Thoracic aorta (tissue), 2 donors: ENCODE results near the gene TNFSF10. TPM values are rescaled to one million over a fixed set of nuclear protein-coding genes. Genes with fewer than 3 reads are reported as not detected.
A peak's percentile ranks its signal among the peaks of the same experiment; 100 is the strongest.

Source experiments
- ATAC-seq: fragments of 150-250 bp; one replicate; pipeline ENCODE4 v1.8.0; 2017; ENCODE audit warnings: low read depth; ENCODE audit not compliant: insufficient number of reproducible peaks, low FRiP score
- DNase-seq: peaks from one replicate; pipeline ENCODE4 v3.0.0-alpha.2; 2020; ENCODE audit warnings: low spot score
- H3K27ac ChIP-seq, 2 donors: fragments of 200-600 bp; sonication (generic); 1 replicate in 1 of 2; 2 replicates in 1 of 2; pipeline ENCODE4 v1.5.1; 2016; ENCODE audit warnings: mild to moderate bottlenecking in 2 of 2, moderate library complexity in 2 of 2
- H3K27me3 ChIP-seq: fragments of 200-600 bp; sonication (generic); replicated peaks from 2 replicates; pipeline ENCODE4 v1.6.0; 2016; ENCODE audit warnings: mild to moderate bottlenecking; ENCODE audit not compliant: insufficient read depth
- H3K36me3 ChIP-seq: fragments of 200-600 bp; sonication (generic); one replicate; pipeline ENCODE4 v1.5.1; 2016
- H3K4me1 ChIP-seq, 2 donors: fragments of 200-600 bp; sonication (generic); 1 replicate in 1 of 2; 2 replicates in 1 of 2; pipeline versions ENCODE4 v1.5.1 to v1.6.0; 2016; ENCODE audit warnings: low read depth in 2 of 2, mild to moderate bottlenecking in 1 of 2; ENCODE audit not compliant: control insufficient read depth in 1 of 2
- H3K4me3 ChIP-seq: fragments of 200-600 bp; sonication (generic); 2 replicates; pipeline ENCODE4 v1.5.1; 2016; ENCODE audit warnings: mild to moderate bottlenecking
- H3K9me3 ChIP-seq: fragments of 200-600 bp; sonication (generic); 2 replicates; pipeline ENCODE4 v1.5.1; 2016
- total RNA-seq, 2 donors: library from RNA; depleted of rRNA; stranded (reverse); fragments of >200 nt; gene quantifications; one replicate each; pipeline versions ENCODE4 v1.1.0 to v1.2.3, GENCODE V29; 2016
- TF ChIP-seq, protein P1 (sequence below): fragments of 200-600 bp; sonication (generic); IDR thresholded peaks from one replicate; pipeline ENCODE4 v1.5.1; 2019; ENCODE audit warnings: antibody characterized with exemption

Gene TNFSF10
- total RNA-seq, 2 donors from 2014 or later = 13.8 to 16.0 TPM

DNA sequence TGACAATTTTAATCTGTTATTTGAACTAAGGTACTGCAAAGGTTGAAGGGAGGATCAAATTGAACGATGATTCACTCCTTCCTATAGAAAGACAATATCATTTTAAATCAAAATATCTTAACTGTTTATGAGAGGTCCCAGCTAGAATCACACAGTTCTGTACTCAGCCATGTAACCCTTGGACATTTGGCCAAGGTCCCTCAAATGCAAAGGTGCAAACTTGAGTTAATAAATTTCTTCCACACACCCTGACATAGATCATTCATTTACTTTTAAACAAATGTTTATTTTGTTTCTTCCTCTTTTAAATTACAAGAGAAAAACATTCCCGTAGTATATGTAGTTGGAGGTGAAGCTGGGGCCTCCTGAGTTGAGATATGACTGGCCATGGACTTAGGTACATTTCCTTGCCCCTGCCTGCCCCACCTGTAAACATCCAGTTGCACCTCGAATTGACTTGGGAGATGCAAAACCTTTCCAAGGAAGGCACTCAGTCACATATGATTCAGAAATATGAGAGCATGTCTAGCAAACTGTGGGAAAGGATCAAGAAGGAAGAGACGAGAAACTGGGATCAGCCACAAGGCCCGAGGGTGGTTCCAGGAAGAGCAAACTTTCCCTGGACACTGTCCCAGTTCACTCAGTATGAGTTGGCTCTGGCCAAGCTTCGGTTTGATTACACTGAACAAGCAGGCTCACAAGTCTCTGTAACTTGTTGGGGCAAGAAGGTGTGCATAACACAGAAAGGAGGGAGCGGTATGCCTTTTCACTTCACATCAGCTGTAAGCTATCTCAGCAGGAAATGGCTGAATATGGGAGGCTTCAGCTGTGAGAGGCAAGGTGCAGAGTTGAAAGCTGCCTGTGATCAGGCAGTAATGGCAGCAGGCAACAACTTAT, 6.7 kb downstream of the TNFSF10 start:
- H3K9me3 ChIP-seq = no peaks in the 10 kb centered on the region
- no peaks in the 10 kb centered on the region for H3K36me3 ChIP-seq
- ATAC-seq = peak; percentile 71
- H3K27me3 ChIP-seq = no peaks in the 10 kb centered on the region
- H3K4me3 ChIP-seq = no peak overlapping the region
- DNase-seq = no peak
- TF ChIP-seq, protein P1, sequence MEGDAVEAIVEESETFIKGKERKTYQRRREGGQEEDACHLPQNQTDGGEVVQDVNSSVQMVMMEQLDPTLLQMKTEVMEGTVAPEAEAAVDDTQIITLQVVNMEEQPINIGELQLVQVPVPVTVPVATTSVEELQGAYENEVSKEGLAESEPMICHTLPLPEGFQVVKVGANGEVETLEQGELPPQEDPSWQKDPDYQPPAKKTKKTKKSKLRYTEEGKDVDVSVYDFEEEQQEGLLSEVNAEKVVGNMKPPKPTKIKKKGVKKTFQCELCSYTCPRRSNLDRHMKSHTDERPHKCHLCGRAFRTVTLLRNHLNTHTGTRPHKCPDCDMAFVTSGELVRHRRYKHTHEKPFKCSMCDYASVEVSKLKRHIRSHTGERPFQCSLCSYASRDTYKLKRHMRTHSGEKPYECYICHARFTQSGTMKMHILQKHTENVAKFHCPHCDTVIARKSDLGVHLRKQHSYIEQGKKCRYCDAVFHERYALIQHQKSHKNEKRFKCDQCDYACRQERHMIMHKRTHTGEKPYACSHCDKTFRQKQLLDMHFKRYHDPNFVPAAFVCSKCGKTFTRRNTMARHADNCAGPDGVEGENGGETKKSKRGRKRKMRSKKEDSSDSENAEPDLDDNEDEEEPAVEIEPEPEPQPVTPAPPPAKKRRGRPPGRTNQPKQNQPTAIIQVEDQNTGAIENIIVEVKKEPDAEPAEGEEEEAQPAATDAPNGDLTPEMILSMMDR = no peak
- H3K27ac ChIP-seq = peak overlapping the region in 1 of 2 donors; percentile 30
- peaks cover 0 to 15% of the 10 kb centered on the region in 2 donors for H3K4me1 ChIP-seq

DNA sequence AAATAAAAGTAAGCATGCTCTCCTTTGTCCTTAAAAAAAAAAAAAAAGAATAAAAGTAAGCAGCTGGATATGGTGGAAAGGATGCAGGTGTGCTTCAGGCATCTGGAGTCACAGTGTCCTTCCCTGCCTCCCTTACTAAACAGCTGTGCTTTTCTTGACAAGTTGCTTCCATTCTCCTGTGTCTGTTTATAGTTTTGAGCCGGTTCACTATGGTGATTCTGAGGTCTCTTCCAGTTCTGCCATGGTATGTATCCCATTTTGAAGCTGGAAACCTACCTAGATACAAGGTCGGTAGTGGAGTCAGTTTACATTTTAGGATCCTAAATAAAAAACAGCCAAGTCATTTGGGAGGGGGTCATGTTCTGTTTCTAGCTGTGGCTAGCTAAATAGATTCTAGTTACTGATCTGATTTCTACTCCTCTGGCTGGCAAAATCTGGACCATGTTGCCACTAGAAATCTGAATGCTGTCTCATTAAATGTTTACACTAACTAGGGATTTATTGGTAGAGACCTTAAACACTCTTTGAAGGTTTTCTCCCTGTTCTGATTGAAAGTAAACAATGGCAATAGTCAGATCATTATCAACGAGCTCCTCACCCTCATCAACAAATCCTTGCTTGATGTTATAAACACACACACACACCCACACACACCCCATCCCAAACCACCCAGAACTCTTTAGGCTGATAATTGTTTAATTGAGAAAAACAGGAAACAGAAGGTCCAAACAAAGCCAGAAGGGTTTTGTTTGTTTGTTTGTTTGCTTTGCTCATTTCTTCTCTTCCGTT, 7.9 kb downstream of the TNFSF10 start:
- H3K27me3 ChIP-seq = no peaks in the 10 kb centered on the region
- no peaks in the 10 kb centered on the region for H3K36me3 ChIP-seq
- ATAC-seq (no peak), DNase-seq (no peak)
- TF ChIP-seq, protein P1 = no peak
- H3K9me3 ChIP-seq = no peaks in the 10 kb centered on the region
- H3K27ac ChIP-seq = no peak overlapping the region
- H3K4me1 ChIP-seq = peaks cover 0 to 15% of the 10 kb centered on the region in 2 donors
- no peak overlapping the region for H3K4me3 ChIP-seq

DNA sequence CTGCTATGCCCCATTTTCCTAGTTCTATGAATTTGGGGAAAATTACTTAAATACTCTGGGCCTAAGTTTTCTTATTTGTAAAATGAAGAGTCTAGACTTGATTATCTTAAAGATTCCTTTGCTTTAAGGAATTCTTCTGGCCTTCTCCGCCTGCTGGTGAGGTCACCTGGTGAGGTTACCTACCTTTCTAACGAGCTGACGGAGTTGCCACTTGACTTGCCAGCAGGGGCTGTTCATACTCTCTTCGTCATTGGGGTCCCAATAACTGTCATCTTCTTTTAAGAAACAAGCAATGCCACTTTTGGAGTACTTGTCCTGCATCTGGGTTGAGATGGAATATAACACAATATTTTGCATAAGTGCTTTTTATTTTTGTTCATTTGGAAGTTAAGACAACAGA, 8.6 kb downstream of the TNFSF10 start:
- TF ChIP-seq, protein P1 = no peak
- ATAC-seq (no peak), DNase-seq (no peak)
- no peak overlapping the region for H3K4me3 ChIP-seq
- no peaks in the 10 kb centered on the region for H3K27me3 ChIP-seq
- H3K36me3 ChIP-seq = no peaks in the 10 kb centered on the region
- no peak overlapping the region for H3K27ac ChIP-seq
- H3K4me1 ChIP-seq = peaks cover 0 to 15% of the 10 kb centered on the region in 2 donors
- no peaks in the 10 kb centered on the region for H3K9me3 ChIP-seq

DNA sequence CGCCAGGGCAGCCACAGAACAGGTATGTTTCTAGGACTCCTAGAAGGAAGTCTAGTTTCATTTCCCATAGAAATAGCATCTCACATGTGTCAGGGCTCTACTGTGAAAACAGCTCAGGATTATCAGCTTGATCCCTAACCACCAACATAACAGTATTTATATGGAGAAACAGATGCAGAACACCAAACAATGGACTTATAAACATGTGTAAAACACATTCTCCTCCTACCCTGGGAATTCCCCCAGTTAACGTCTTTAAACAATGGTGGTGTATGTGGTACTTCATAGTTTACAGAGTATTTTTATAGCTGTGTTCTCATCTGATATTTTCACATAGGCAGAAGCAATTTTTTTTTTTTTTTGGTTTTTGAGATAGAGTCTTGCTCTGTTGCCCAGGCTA, 9.7 kb downstream of the TNFSF10 start:
- Histone ChIP-seq H3K4me3 (no peak overlapping the region), H3K27ac (no peak overlapping the region), H3K4me1 (peaks cover 0 to 15% of the 10 kb centered on the region in 2 donors), H3K36me3 (no peaks in the 10 kb centered on the region), H3K27me3 (no peaks in the 10 kb centered on the region), H3K9me3 (no peaks in the 10 kb centered on the region)
- ATAC-seq = no peak
- TF ChIP-seq, protein P1 = no peak
- DNase-seq = no peak
